ENCODE measurements around the gene IPP. TPM values are rescaled to one million over a fixed set of nuclear protein-coding genes. Genes with fewer than 3 reads are reported as not detected.
A peak's percentile ranks its signal among the peaks of the same experiment; 100 is the strongest.
"Not testable (repeated sequence)": the region's sequence is repeated elsewhere in the genome, so short reads cannot be mapped to it uniquely, and the experiment has no call there.

Gene IPP
- total RNA-seq, 1 donor from 2014 or later, result 4.4 TPM

DNA sequence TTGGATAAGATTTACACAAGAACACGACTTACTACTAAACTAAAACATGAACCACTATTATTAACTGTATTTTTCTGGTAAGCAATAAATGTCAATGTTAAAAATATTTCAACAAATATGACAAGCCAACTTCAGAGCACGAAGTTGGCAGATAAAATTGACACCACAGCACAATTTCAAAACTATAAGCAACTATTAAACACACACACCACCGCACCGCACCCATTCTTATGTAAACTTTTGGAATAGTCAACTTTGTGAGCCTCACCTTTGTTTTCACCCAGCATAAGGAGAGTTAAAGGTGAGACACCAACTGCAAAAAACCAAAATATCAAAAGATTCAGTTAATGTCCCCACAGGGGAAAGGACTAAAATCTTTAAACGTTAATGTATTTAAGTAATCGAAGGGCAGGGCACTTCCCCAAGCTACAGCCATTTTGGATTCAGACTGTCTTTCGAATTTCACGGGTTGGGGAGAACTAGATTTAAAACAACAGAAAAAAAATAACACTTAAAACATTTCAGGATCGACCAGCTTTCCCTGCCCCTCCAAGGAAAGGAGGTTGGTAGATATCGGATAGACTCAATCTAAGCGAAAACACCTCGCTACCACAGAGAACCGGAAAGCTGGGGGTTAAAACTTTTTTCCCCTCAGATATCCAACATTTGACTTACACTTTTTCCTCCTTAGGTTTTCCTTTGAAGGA is 65.0 kb downstream of the IPP start:
- DNase-seq (ENCODE audit: low read depth in 2 of 2), result peak; percentile 36 to 38

GRCh38 chr1:45684402-45684801 is 66.1 kb downstream of the IPP start:
- DNase-seq (ENCODE audit: low read depth in 2 of 2), result no peak

DNA sequence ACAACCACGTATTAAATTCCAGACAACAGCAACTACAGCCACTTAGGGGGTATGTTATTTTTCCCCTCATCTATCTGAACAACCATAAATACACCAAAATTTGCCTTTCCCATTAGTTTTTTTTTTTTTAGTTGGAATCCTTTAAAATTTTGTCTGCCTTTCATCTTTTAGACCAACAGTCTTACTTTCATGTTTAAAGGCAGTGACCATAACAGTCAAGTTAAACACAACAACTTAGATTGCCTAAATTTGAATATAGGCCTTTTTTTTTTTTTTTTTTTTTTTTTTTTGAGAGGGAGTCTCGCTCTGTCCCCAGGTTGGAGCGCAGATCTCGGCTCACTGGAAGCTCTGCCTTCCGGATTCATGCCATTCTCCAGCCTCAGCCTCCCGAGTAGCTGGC is 67.5 kb downstream of the IPP start:
- DNase-seq (ENCODE audit: low read depth in 2 of 2), result no peak

DNA sequence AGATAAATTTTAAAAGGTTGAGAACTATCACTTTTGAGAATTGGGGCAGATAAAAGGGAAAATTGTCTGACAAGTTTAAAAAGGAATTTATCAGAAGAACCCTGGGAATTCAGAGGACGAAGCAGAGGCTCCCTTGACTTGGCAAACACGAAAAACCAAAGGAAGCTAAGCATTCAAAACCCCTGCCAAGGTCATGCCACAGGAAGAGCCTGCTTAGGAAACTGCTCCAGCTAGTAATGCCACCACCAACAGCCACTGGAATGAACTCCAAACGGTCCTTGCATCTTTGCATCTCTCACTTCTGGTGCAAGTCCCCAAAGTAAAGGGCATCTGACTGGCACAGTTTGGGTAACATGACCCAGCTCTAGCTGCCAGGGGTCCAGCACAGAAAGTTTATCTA is 71.3 kb downstream of the IPP start:
- peak; percentile 64 to 70 for DNase-seq (ENCODE audit: low read depth in 2 of 2)

GRCh38 chr1:45678489-45678888 is 72.0 kb downstream of the IPP start:
- DNase-seq (ENCODE audit: low read depth in 2 of 2), result no peak

GRCh38 chr1:45677751-45678245 is 72.7 kb downstream of the IPP start:
- DNase-seq (ENCODE audit: low read depth in 2 of 2), result no peak

DNA sequence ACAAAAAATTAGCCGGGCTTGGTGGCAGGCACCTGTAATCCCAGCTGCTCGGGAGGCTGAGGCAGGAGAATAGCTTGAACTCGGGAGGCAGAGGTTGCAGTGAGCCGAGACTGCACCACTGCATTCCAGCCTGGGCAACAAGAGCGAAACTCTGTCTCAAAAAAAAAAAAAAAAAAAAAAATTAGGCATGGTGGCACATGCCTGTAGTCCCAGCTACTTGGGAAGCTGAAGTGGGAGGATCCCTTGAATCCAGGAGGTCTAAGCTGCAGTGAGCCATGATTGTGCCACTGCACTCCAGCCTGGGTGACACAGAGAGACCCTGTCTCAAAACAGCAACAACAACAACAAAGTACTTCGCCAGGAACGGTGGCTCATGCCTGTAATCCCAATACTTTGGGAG is 73.9 kb downstream of the IPP start:
- not testable (repeated sequence) for DNase-seq (ENCODE audit: low read depth in 2 of 2)

DNA sequence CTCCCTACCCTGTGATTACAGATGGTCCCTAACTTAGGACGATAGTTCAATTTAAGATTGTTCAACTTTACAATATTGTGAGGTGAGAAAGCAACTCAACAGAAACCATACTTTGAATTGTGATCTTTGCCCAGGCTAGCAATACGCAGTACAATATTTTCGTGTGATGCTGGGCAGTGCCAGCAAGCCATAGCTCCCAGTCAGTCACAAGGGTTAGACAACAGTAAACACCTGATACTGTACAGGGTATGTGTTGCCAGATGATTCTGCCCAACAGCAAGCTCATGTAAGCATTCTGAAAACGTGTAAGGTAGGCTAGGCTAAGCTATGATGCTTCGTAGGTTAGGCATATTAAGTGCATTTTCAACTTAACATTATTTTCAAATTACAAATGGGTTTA is 76.0 kb downstream of the IPP start:
- no peak for DNase-seq (ENCODE audit: low read depth in 2 of 2)

- no peak for DNase-seq (ENCODE audit: low read depth in 2 of 2)
These were observed 76.5 kb downstream of the IPP start for GRCh38 chr1:45673956-45674355.

DNA sequence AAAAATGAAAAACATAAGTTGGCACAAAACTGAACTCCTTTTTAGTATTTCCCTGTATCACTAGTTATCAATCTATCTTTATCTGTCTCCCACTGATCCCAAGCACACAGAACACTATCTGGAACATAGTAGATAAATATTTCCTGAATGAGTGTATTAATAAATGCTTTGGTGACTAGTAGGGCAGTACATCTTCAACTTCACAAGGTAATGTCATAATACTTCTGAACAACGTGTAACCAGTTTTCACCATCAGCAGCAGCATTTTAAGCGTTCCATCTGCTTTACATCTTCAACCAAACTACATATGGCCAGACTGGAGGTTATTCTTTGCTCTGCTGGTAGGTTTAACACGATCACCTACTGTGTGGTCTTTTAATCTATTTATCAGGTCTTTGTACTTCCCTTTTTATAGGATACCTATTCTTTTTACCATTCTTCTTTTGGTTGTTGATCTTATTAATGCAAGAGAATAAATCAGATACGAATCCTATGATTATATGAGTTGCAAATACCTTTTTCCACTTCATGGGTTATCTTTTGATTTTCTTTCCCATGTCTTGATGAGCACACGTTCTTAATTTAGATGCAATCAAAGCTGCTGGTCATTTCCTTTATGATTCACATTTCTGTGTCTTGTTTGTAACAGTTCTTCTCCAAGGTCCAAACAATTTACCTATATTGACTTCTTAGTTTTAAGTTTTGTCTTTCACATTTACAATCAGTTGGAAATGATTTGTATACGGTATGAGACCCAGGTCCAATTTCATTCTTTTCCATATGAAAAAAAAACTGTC is 80.4 kb downstream of the IPP start:
- peak in 1 of 2 donors; percentile 60 for DNase-seq (ENCODE audit: low read depth in 2 of 2)

GRCh38 chr1:45669379-45669778 is 81.1 kb downstream of the IPP start:
- DNase-seq (ENCODE audit: low read depth in 2 of 2), result no peak

GRCh38 chr1:45668526-45668925 is 81.9 kb downstream of the IPP start:
- DNase-seq (ENCODE audit: low read depth in 2 of 2), result no peak

- no peak for DNase-seq (ENCODE audit: low read depth in 2 of 2)
These were observed 82.9 kb downstream of the IPP start for GRCh38 chr1:45667321-45668111.

- no peak for DNase-seq (ENCODE audit: low read depth in 2 of 2)
These were observed 83.6 kb downstream of the IPP start for GRCh38 chr1:45666836-45667235.

DNA sequence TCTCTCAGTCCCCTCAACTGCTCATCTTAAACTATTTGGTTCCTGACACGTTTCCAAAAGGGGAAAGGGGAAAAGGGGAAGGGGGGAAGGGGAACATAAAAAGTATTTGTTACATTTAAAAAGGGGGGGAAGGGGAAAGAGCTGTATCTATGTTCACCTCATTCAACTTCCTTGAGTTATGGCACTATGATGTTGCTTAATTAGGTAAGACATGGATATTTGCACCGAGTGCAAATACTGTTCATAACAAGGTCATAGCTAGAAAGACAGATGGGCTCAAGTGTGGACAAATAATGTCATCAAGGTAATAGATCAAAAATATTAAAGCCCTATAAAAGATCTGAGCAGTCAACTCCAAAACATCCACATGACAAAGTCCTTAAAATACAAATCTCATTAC is 90.1 kb downstream of the IPP start:
- DNase-seq (ENCODE audit: low read depth in 2 of 2), result no peak

- no peak for DNase-seq (ENCODE audit: low read depth in 2 of 2)
These were observed 91.2 kb downstream of the IPP start for GRCh38 chr1:45659222-45659621.

GRCh38 chr1:45658171-45658570 is 92.3 kb downstream of the IPP start:
- DNase-seq (ENCODE audit: low read depth in 2 of 2), result no peak

DNA sequence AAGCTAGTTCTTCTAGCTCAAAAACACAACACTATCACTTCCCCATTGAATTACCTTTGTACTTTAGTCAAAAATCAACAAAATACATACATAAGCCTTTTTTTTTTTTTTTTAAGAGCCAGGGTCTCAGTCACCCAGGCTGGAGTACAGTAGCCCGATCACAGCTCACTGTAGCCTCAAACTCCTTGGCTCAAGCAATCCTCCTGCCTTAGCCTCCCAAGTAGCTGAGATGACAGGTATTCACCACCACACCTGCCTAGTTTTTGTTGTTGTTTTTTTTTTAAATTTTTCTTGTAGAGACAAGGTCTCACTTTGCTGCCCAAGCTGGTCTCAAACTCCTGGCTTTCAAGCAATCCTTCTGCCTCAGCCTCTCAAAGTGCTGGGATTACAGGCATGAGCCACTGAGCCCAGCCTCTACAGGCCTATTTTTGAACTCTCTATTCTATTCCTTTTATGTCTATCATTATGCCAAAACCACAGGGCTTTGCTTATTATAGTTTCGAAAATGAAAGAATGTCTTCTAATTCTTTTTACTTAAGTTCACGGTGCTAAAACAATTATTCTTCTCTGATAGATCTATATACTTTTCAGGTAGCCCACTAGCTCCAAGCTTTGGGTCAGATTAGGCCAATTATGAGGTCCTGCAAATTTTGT is 93.8 kb downstream of the IPP start:
- no peak for DNase-seq (ENCODE audit: low read depth in 2 of 2)

DNA sequence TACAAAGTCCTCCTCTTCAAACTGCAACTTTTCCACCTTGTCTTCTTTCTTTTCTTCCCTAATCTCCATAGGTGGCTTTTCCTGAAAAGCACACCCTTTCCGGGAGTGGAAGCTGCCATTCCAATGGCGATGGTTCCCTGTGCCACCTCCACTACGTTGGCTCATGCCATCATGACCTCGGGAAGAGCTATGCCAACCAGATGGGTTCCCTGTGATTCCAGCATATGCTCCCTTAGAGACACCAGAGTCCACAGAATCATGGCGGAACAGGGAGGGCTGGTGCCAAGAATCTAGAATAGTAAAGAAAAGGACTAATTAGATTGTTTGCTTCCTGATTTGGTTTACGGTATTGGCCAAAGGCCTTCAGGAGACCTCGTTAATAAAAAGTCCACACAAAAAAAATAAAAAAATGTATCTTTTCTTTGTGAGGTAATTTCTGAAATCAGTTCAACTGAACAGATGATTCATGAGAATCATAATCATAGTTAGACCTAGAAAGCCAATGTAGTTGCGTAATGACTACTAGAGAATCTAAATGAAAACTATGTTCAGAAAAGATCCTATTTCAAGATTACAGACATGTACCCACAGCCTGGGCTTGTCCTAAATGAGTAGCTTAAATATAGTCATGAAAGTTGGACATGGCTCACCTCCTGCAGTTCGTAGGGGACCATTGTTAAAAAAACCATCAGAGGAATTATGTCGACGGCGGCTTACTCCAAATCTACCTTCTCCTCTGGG is 95.7 kb downstream of the IPP start:
- DNase-seq (ENCODE audit: low read depth in 2 of 2), result no peak
